ENCODE data around the gene NINJ1.
A peak's percentile ranks its signal among the peaks of the same experiment; 100 is the strongest.
"Not testable (repeated sequence)": the region's sequence is repeated elsewhere in the genome, so short reads cannot be mapped to it uniquely, and the experiment has no call there.

NINJ1 gene

GRCh38 chr9:93119703-93119952, 14.4 kb downstream of the NINJ1 start:
- DNase-seq (ENCODE audit: low read depth), result no peak

GRCh38 chr9:93118863-93119702, 15.0 kb downstream of the NINJ1 start:
- no peak for DNase-seq (ENCODE audit: low read depth)

GRCh38 chr9:93117924-93118862, 15.9 kb downstream of the NINJ1 start:
- no peak for DNase-seq (ENCODE audit: low read depth)

GRCh38 chr9:93117521-93117920, 16.5 kb downstream of the NINJ1 start:
- DNase-seq (ENCODE audit: low read depth), result not testable (repeated sequence)

- peak; percentile 88 for DNase-seq (ENCODE audit: low read depth)
Measured at GRCh38 chr9:93116072-93116961, 17.7 kb downstream of the NINJ1 start.

GRCh38 chr9:93115486-93116071, 18.5 kb downstream of the NINJ1 start:
- DNase-seq (ENCODE audit: low read depth), result no peak

- DNase-seq (ENCODE audit: low read depth), result no peak
Measured at GRCh38 chr9:93114984-93115335, 19.1 kb downstream of the NINJ1 start.

- no peak for DNase-seq (ENCODE audit: low read depth)
Measured at GRCh38 chr9:93114169-93114983, 19.7 kb downstream of the NINJ1 start.

- no peak for DNase-seq (ENCODE audit: low read depth)
Measured at GRCh38 chr9:93112864-93113389, 21.1 kb downstream of the NINJ1 start.

GRCh38 chr9:93112116-93112863, 21.8 kb downstream of the NINJ1 start:
- no peak for DNase-seq (ENCODE audit: low read depth)

GRCh38 chr9:93111371-93112115, 22.5 kb downstream of the NINJ1 start:
- DNase-seq (ENCODE audit: low read depth), result peak; percentile 98

- DNase-seq (ENCODE audit: low read depth), result no peak
Measured at GRCh38 chr9:93111001-93111370, 23.1 kb downstream of the NINJ1 start.

- DNase-seq (ENCODE audit: low read depth), result no peak
Measured at GRCh38 chr9:93110311-93110855, 23.7 kb downstream of the NINJ1 start.

- DNase-seq (ENCODE audit: low read depth), result no peak
Measured at GRCh38 chr9:93108291-93109041, 25.6 kb downstream of the NINJ1 start.

- DNase-seq (ENCODE audit: low read depth), result no peak
Measured at GRCh38 chr9:93107825-93108161, 26.3 kb downstream of the NINJ1 start.

GRCh38 chr9:93107151-93107824, 26.8 kb downstream of the NINJ1 start:
- no peak for DNase-seq (ENCODE audit: low read depth)

- DNase-seq (ENCODE audit: low read depth), result no peak
Measured at GRCh38 chr9:93105620-93106019, 28.4 kb downstream of the NINJ1 start.

GRCh38 chr9:93101086-93101485, 33.0 kb downstream of the NINJ1 start:
- not testable (repeated sequence) for DNase-seq (ENCODE audit: low read depth)

Data from ELR (cell line).